K562 (cell line): ENCODE data around the gene NDUFAF8. TPM values are rescaled to one million over a fixed set of nuclear protein-coding genes. Genes with fewer than 3 reads are reported as not detected.

Source experiments
- BCL6 ChIP-seq: fragments of 250-450 bp; sonication (Bioruptor Pico); IDR thresholded peaks from 2 replicates; pipeline ENCODE4 v1.4.0; 2020
- HEY1 ChIP-seq: fragments of 250-450 bp; sonication (Bioruptor Pico); IDR thresholded peaks from 2 replicates; pipeline ENCODE4 v1.5.0; 2020; ENCODE audit warnings: mild to moderate bottlenecking, moderate library complexity, borderline replicate concordance
- HLTF ChIP-seq: fragments of 450-650 bp; IDR thresholded peaks from 2 replicates; pipeline ENCODE4 v1.6.1; 2016
- NFE2 ChIP-seq: IDR thresholded peaks from 2 replicates; pipeline ENCODE4 v1.6.1; 2014; ENCODE audit warnings: antibody characterized with exemption, low read depth
- TAF7 ChIP-seq: fragments of 450-650 bp; IDR thresholded peaks from 2 replicates; pipeline ENCODE4 v1.6.1; 2016; ENCODE audit warnings: missing genetic modification characterization, missing compliant biosample characterization
- ZFP30 ChIP-seq: fragments of 250-450 bp; sonication (Bioruptor Pico); IDR thresholded peaks from 2 replicates; pipeline ENCODE4 v1.8.0; 2022; ENCODE audit warnings: moderate library complexity, mild to moderate bottlenecking, inconsistent platforms, borderline replicate concordance
- ZNF384 ChIP-seq: IDR thresholded peaks from 2 replicates; pipeline ENCODE4 v1.6.1; 2012; ENCODE audit warnings: low read depth, low read length, improper control_type of control experiment
- ZNF668 ChIP-seq: fragments of 250-450 bp; sonication (Bioruptor Pico); IDR thresholded peaks from 2 replicates; pipeline ENCODE4 v1.8.0; 2022; ENCODE audit warnings: mild to moderate bottlenecking, inconsistent platforms
- ZNF717 ChIP-seq: fragments of 250-450 bp; sonication (Bioruptor Pico); IDR thresholded peaks from 2 replicates; pipeline ENCODE4 v1.5.0; 2021
- ZZZ3 ChIP-seq: fragments of 450-650 bp; IDR thresholded peaks from 2 replicates; pipeline ENCODE4 v1.6.1; 2016; ENCODE audit warnings: antibody characterized with exemption, mild to moderate bottlenecking, moderate library complexity
- polyA plus RNA-seq, 8 experiments: library from polyadenylated mRNA; depleted of rRNA in 4 of 8; stranded (reverse) in 5 of 8; unstranded in 3 of 8; fragments of >200 nt; fragmentation: Nextera tagmentation in 2 of 8; fragmentation: Illumina TruSeq in 1 of 8; extraction: Ambion mirVana in 2 of 8; extraction: Trizol in 1 of 8; gene quantifications; 2 replicates each; pipeline versions ENCODE4 v1.2.1 to v1.2.3, GENCODE V29; 2011 to 2014; ENCODE audit warnings: inconsistent platforms in 1 of 8, missing spikeins in 1 of 8
- total RNA-seq, 7 experiments: library from RNA; depleted of rRNA in 6 of 7; stranded (reverse); fragments of >200 nt in 6 of 7; fragmentation: Illumina TruSeq in 2 of 7; extraction: Trizol in 2 of 7; gene quantifications; 2 replicates each; pipeline versions ENCODE4 v1.2.1 to v1.2.3, GENCODE V29; 2011 to 2021; ENCODE audit warnings: low replicate concordance in 1 of 7
- TF ChIP-seq, protein P1 (sequence below): sonication (generic); formaldehyde crosslinking; IDR thresholded peaks from 2 replicates; pipeline ENCODE4 v1.8.0; 2022; ENCODE audit warnings: missing genetic modification reagents, mild to moderate bottlenecking, borderline replicate concordance
- TF ChIP-seq, protein P2 (sequence below): fragments of 450-650 bp; IDR thresholded peaks from 2 replicates; pipeline ENCODE4 v1.6.1; 2017; ENCODE audit warnings: antibody characterized with exemption

NDUFAF8 gene
- total and polyA plus RNA-seq, 9 of the 15 experiments (the other 6 are each of a cell fraction or from before 2014, with no cell fraction given): 13.5 to 144 (median 90.0) TPM

DNA sequence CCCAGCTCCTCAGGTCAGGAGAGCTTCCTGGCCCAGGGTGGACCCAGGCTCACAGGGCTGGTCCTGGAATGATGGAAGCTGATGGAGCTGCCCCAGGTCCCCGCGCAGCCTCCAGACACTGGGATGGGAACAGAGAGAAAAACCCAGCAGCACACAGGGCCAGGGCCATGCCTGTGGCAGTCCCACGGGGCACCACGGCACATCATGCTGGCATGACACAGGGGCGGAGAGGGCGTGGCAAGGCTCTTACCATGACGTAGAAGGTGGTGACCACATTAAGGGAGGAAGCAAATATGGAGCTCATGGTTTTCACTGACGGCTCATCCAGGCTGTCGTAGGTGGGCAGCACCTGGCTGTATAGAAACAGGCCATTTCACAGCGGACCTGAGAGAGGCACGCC, 37.7 kb downstream of the NDUFAF8 start (continued):
- TF ChIP-seq BCL6 (no peak), ZNF717 (CRISPR knock-in tag) (no peak), ZNF384 (no peak), ZNF668 (no peak), HEY1 (no peak), NFE2 (no peak), ZFP30 (CRISPR knock-in tag) (no peak), TAF7 (tag) (no peak), ZZZ3 (no peak), HLTF (no peak)
- TF ChIP-seq, protein P1, sequence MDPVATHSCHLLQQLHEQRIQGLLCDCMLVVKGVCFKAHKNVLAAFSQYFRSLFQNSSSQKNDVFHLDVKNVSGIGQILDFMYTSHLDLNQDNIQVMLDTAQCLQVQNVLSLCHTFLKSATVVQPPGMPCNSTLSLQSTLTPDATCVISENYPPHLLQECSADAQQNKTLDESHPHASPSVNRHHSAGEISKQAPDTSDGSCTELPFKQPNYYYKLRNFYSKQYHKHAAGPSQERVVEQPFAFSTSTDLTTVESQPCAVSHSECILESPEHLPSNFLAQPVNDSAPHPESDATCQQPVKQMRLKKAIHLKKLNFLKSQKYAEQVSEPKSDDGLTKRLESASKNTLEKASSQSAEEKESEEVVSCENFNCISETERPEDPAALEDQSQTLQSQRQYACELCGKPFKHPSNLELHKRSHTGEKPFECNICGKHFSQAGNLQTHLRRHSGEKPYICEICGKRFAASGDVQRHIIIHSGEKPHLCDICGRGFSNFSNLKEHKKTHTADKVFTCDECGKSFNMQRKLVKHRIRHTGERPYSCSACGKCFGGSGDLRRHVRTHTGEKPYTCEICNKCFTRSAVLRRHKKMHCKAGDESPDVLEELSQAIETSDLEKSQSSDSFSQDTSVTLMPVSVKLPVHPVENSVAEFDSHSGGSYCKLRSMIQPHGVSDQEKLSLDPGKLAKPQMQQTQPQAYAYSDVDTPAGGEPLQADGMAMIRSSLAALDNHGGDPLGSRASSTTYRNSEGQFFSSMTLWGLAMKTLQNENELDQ: no peak
- TF ChIP-seq, protein P2, sequence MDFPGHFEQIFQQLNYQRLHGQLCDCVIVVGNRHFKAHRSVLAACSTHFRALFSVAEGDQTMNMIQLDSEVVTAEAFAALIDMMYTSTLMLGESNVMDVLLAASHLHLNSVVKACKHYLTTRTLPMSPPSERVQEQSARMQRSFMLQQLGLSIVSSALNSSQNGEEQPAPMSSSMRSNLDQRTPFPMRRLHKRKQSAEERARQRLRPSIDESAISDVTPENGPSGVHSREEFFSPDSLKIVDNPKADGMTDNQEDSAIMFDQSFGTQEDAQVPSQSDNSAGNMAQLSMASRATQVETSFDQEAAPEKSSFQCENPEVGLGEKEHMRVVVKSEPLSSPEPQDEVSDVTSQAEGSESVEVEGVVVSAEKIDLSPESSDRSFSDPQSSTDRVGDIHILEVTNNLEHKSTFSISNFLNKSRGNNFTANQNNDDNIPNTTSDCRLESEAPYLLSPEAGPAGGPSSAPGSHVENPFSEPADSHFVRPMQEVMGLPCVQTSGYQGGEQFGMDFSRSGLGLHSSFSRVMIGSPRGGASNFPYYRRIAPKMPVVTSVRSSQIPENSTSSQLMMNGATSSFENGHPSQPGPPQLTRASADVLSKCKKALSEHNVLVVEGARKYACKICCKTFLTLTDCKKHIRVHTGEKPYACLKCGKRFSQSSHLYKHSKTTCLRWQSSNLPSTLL: no peak
